Measurements from ENCODE around the gene TDP1.

Gene TDP1

GRCh38 chr14:89936654-89937185, 19.0 kb upstream of the TDP1 start:
- DNase-seq (ENCODE audit: low read depth in 4 of 4, low spot score in 1 of 4) = no peak

- no peak for DNase-seq (ENCODE audit: low read depth in 4 of 4, low spot score in 1 of 4)
Measured at GRCh38 chr14:89941830-89942377, 13.8 kb upstream of the TDP1 start.

GRCh38 chr14:89947344-89947743, 8.4 kb upstream of the TDP1 start:
- no peak for DNase-seq (ENCODE audit: low read depth in 4 of 4, low spot score in 1 of 4)

GRCh38 chr14:89952576-89952975, 3.2 kb upstream of the TDP1 start:
- DNase-seq (ENCODE audit: low read depth in 4 of 4, low spot score in 1 of 4) = no peak

- DNase-seq (ENCODE audit: low read depth in 4 of 4, low spot score in 1 of 4) = no peak
Measured at GRCh38 chr14:89953602-89954001, 2.1 kb upstream of the TDP1 start.

- peak; percentile 72 to 91 (median 86) for DNase-seq (ENCODE audit: low read depth in 4 of 4, low spot score in 1 of 4)
Measured at GRCh38 chr14:89954070-89955021, 1.4 kb upstream of the TDP1 start, which contains the start of gene EFCAB11. TSS of gene EFCAB11 (minus strand) at chr14:89954730. CDS start at chr14:89954660, 70 bp downstream.

GRCh38 chr14:89955022-89955744, 544 bp upstream of the TDP1 start:
- no peak for DNase-seq (ENCODE audit: low read depth in 4 of 4, low spot score in 1 of 4)

- no peak for DNase-seq (ENCODE audit: low read depth in 4 of 4, low spot score in 1 of 4)
Measured at GRCh38 chr14:89956661-89957009, 908 bp downstream of the TDP1 start.

GRCh38 chr14:89957376-89957775, 1.6 kb downstream of the TDP1 start:
- DNase-seq (ENCODE audit: low read depth in 4 of 4, low spot score in 1 of 4) = no peak

GRCh38 chr14:89957791-89958190, 2.1 kb downstream of the TDP1 start:
- DNase-seq (ENCODE audit: low read depth in 4 of 4, low spot score in 1 of 4) = no peak

GRCh38 chr14:89958966-89959365, 3.2 kb downstream of the TDP1 start:
- no peak for DNase-seq (ENCODE audit: low read depth in 4 of 4, low spot score in 1 of 4)

GRCh38 chr14:89959853-89960445, 4.2 kb downstream of the TDP1 start:
- no peak for DNase-seq (ENCODE audit: low read depth in 4 of 4, low spot score in 1 of 4)

GRCh38 chr14:89960914-89961313, 5.2 kb downstream of the TDP1 start:
- DNase-seq (ENCODE audit: low read depth in 4 of 4, low spot score in 1 of 4) = no peak

GRCh38 chr14:89963288-89963978, 7.7 kb downstream of the TDP1 start:
- no peak for DNase-seq (ENCODE audit: low read depth in 4 of 4, low spot score in 1 of 4)

- DNase-seq (ENCODE audit: low read depth in 4 of 4, low spot score in 1 of 4) = no peak
Measured at GRCh38 chr14:89965839-89966238, 10.1 kb downstream of the TDP1 start.

GRCh38 chr14:89973234-89973823, 17.6 kb downstream of the TDP1 start:
- DNase-seq (ENCODE audit: low read depth in 4 of 4, low spot score in 1 of 4) = peak in 1 of 4 experiments; percentile 24

GRCh38 chr14:89977668-89978067, 21.9 kb downstream of the TDP1 start:
- DNase-seq (ENCODE audit: low read depth in 4 of 4, low spot score in 1 of 4) = no peak

- DNase-seq (ENCODE audit: low read depth in 4 of 4, low spot score in 1 of 4) = no peak
Measured at GRCh38 chr14:89978656-89979055, 22.9 kb downstream of the TDP1 start.

GRCh38 chr14:89983375-89983774, 27.6 kb downstream of the TDP1 start:
- DNase-seq (ENCODE audit: low read depth in 4 of 4, low spot score in 1 of 4) = no peak

- DNase-seq (ENCODE audit: low read depth in 4 of 4, low spot score in 1 of 4) = no peak
Measured at GRCh38 chr14:89986462-89987160, 30.9 kb downstream of the TDP1 start.
